Astrocyte (in vitro differentiated cells and primary cell): Measurements from ENCODE around the gene VEGFA. TPM values are rescaled to one million over a fixed set of nuclear protein-coding genes. Genes with fewer than 3 reads are reported as not detected.

Experiments
- DNase-seq: peaks from one replicate; pipeline ENCODE4 v3.0.0-alpha.2; 2010; ENCODE audit warnings: low read depth
- FAIRE-seq: peaks from 2 replicates; lab custom pipeline; 2011; peaks lifted over from hg19 to GRCh38; lab: Jason Lieb, UNC
- H2AFZ ChIP-seq: 2 replicates; pipeline ENCODE4 v1.6.0; 2012; ENCODE audit warnings: low read depth, low read length, inconsistent platforms
- H3K27ac ChIP-seq: 2 replicates; pipeline ENCODE4 v1.5.1; 2011; ENCODE audit warnings: low read depth, low read length, inconsistent platforms
- H3K27me3 ChIP-seq: 2 replicates; pipeline ENCODE4 v1.6.0; 2011; ENCODE audit warnings: low read length, inconsistent platforms; ENCODE audit not compliant: insufficient read depth
- H3K36me3 ChIP-seq: 2 replicates; pipeline ENCODE4 v1.5.1; 2011; ENCODE audit warnings: low read length, inconsistent platforms; ENCODE audit not compliant: insufficient read depth
- H3K4me1 ChIP-seq: 2 replicates; pipeline ENCODE4 v1.5.1; 2011; ENCODE audit warnings: low read length, inconsistent platforms; ENCODE audit not compliant: insufficient read depth
- H3K4me2 ChIP-seq: 2 replicates; pipeline ENCODE4 v1.6.0; 2012; ENCODE audit warnings: low read length, inconsistent platforms
- H3K4me3 ChIP-seq: 2 replicates; pipeline ENCODE4 v1.5.1; 2011; ENCODE audit warnings: low read depth, mild to moderate bottlenecking, low read length, inconsistent platforms; ENCODE audit not compliant: insufficient read depth
- H3K79me2 ChIP-seq: 2 replicates; pipeline ENCODE4 v1.6.0; 2012; ENCODE audit warnings: mild to moderate bottlenecking, low read length, inconsistent platforms; ENCODE audit not compliant: insufficient read depth
- H3K9ac ChIP-seq: 2 replicates; pipeline ENCODE4 v1.6.0; 2012; ENCODE audit warnings: mild to moderate bottlenecking, low read length, inconsistent platforms
- H3K9me3 ChIP-seq: 2 replicates; pipeline ENCODE4 v1.5.1; 2012; ENCODE audit warnings: low read depth, mild to moderate bottlenecking, low read length, inconsistent platforms; ENCODE audit not compliant: insufficient read depth
- H4K20me1 ChIP-seq: 2 replicates; pipeline ENCODE4 v1.6.0; 2012; ENCODE audit warnings: low read length, inconsistent platforms; ENCODE audit not compliant: insufficient read depth
- H3K27ac Mint-ChIP-seq: one replicate; pipeline ENCODE4 v1.8.0; 2021; ENCODE audit warnings: mild to moderate bottlenecking, mixed read lengths; ENCODE audit not compliant: unreplicated experiment
- H3K27me3 Mint-ChIP-seq: one replicate; pipeline ENCODE4 v1.8.0; 2021; ENCODE audit warnings: low read depth, mixed read lengths; ENCODE audit not compliant: unreplicated experiment
- H3K36me3 Mint-ChIP-seq: one replicate; pipeline ENCODE4 v1.8.0; 2021; ENCODE audit warnings: low read depth, mixed read lengths; ENCODE audit not compliant: unreplicated experiment
- H3K4me1 Mint-ChIP-seq: one replicate; pipeline ENCODE4 v1.8.0; 2021; ENCODE audit warnings: low read depth, mixed read lengths; ENCODE audit not compliant: unreplicated experiment
- H3K4me3 Mint-ChIP-seq: one replicate; pipeline ENCODE4 v1.8.0; 2021; ENCODE audit warnings: mild to moderate bottlenecking, moderate library complexity, mixed read lengths; ENCODE audit not compliant: unreplicated experiment
- H3K9me3 Mint-ChIP-seq: one replicate; pipeline ENCODE4 v1.8.0; 2021; ENCODE audit warnings: mild to moderate bottlenecking, mixed read lengths; ENCODE audit not compliant: unreplicated experiment
- EZH2 ChIP-seq: IDR thresholded peaks from 2 replicates; pipeline ENCODE4 v1.6.1; 2012; ENCODE audit warnings: mild to moderate bottlenecking, low read length, inconsistent platforms; ENCODE audit not compliant: insufficient read depth
- total RNA-seq: library from RNA; stranded (reverse); gene quantifications from 2 replicates; pipeline ENCODE4 v1.2.1, GENCODE V29; 2021
- TF ChIP-seq, protein P1 (sequence below): IDR thresholded peaks from 2 replicates; pipeline ENCODE4 v1.5.1; 2011; ENCODE audit warnings: low read depth, mild to moderate bottlenecking, inconsistent platforms, low read length, moderate library complexity; ENCODE audit not compliant: insufficient read depth

VEGFA gene
- total RNA-seq, 1 donor from 2014 or later: 144 TPM

- Histone ChIP-seq H3K27me3 (peaks cover 3% of the 10 kb centered on the region), H3K9me3 (no peaks in the 10 kb centered on the region), H3K4me2 (peak overlapping the region; percentile 99), H3K4me1 (peaks cover 40% of the 10 kb centered on the region), H2AFZ (peak overlapping the region; percentile 67), H3K9ac (peak overlapping the region; percentile 87), H4K20me1 (peaks cover 43% of the 10 kb centered on the region), H3K36me3 (no peaks in the 10 kb centered on the region), H3K79me2 (peaks cover 54% of the 10 kb centered on the region), H3K4me3 (peak overlapping the region; percentile 83), H3K27ac (peak overlapping the region; percentile 75)
- Mint-ChIP-seq H3K27me3 (peaks cover 18% of the 10 kb centered on the region), H3K4me3 (peak overlapping the region; percentile 77), H3K36me3 (no peaks in the 10 kb centered on the region), H3K4me1 (peaks cover 29% of the 10 kb centered on the region), H3K27ac (no peak overlapping the region), H3K9me3 (no peaks in the 10 kb centered on the region)
- TF ChIP-seq, protein P1, sequence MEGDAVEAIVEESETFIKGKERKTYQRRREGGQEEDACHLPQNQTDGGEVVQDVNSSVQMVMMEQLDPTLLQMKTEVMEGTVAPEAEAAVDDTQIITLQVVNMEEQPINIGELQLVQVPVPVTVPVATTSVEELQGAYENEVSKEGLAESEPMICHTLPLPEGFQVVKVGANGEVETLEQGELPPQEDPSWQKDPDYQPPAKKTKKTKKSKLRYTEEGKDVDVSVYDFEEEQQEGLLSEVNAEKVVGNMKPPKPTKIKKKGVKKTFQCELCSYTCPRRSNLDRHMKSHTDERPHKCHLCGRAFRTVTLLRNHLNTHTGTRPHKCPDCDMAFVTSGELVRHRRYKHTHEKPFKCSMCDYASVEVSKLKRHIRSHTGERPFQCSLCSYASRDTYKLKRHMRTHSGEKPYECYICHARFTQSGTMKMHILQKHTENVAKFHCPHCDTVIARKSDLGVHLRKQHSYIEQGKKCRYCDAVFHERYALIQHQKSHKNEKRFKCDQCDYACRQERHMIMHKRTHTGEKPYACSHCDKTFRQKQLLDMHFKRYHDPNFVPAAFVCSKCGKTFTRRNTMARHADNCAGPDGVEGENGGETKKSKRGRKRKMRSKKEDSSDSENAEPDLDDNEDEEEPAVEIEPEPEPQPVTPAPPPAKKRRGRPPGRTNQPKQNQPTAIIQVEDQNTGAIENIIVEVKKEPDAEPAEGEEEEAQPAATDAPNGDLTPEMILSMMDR: no peak
- no peak for TF ChIP-seq EZH2
- DNase-seq (peak; percentile 41), FAIRE-seq (no peak)
Observed at GRCh38 chr6:43771210-43771857, 1.3 kb downstream of the VEGFA start.

DNA sequence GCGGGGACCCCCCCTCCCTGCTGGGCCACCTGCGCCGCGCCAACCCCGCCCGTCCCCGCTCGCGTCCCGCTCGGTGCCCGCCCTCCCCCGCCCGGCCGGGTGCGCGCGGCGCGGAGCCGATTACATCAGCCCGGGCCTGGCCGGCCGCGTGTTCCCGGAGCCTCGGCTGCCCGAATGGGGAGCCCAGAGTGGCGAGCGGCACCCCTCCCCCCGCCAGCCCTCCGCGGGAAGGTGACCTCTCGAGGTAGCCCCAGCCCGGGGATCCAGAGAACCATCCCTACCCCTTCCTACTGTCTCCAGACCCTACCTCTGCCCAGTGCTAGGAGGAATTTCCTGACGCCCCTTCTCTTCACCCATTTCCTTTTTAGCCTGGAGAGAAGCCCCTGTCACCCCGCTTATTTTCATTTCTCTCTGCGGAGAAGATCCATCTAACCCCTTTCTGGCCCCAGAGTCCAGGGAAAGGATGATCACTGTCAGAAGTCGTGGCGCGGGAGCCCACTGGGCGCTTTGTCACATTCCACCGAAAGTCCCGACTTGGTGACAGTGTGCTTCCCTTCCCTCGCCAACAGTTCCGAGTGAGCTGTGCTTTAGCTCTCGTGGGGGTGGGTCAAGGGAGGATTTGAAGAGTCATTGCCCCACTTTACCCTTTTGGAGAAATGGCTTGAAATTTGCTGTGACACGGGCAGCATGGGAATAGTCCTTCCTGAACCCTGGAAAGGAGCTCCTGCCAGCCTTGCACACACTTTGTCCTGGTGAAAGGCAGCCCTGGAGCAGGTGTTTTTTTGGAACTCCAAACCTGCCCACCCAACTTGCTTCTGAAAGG, 2.1 kb downstream of the VEGFA start:
- Histone ChIP-seq H2AFZ (peak overlapping the region; percentile 67), H3K27ac (peak overlapping the region; percentile 75), H3K4me3 (peak overlapping the region; percentile 83), H4K20me1 (peaks cover 50% of the 10 kb centered on the region), H3K9ac (peak overlapping the region; percentile 87), H3K36me3 (no peaks in the 10 kb centered on the region), H3K9me3 (no peaks in the 10 kb centered on the region), H3K4me1 (peaks cover 40% of the 10 kb centered on the region), H3K79me2 (peaks cover 61% of the 10 kb centered on the region), H3K4me2 (peak overlapping the region; percentile 99), H3K27me3 (peaks cover 3% of the 10 kb centered on the region)
- DNase-seq (no peak), FAIRE-seq (no peak)
- Mint-ChIP-seq H3K9me3 (no peaks in the 10 kb centered on the region), H3K27ac (peak overlapping the region; percentile 99), H3K27me3 (peaks cover 12% of the 10 kb centered on the region), H3K36me3 (peaks cover 2% of the 10 kb centered on the region), H3K4me1 (peaks cover 30% of the 10 kb centered on the region), H3K4me3 (peak overlapping the region; percentile 98)
- TF ChIP-seq EZH2: no peak
- TF ChIP-seq, protein P1: no peak
